HepG2 (cell line): ENCODE results near the gene AFAP1.

ENCODE experiments used
- BHLHE40 ChIP-seq: IDR thresholded peaks from 2 replicates; pipeline ENCODE4 v1.6.1; 2011; ENCODE audit warnings: low read length, improper control_type of control experiment
- HDAC2 ChIP-seq: sonication (generic); formaldehyde crosslinking; IDR thresholded peaks from 2 replicates; pipeline ENCODE4 v1.4.0; 2020; ENCODE audit warnings: missing genetic modification reagents
- NR2C2 ChIP-seq: sonication (generic); formaldehyde crosslinking; IDR thresholded peaks from 2 replicates; pipeline ENCODE4 v1.4.0; 2020; ENCODE audit warnings: missing genetic modification reagents, mild to moderate bottlenecking, moderate library complexity, borderline replicate concordance
- PCBP1 ChIP-seq: fragments of 200-400 bp; formaldehyde crosslinking; IDR thresholded peaks from 2 replicates; pipeline ENCODE4 v1.6.1; 2017; ENCODE audit warnings: mild to moderate bottlenecking, low read depth, low read length, borderline replicate concordance
- RXRA ChIP-seq: sonication (generic); formaldehyde crosslinking; IDR thresholded peaks from 2 replicates; pipeline ENCODE4 v1.5.1; 2020; ENCODE audit warnings: missing genetic modification reagents
- SMC3 ChIP-seq: IDR thresholded peaks from 2 replicates; pipeline ENCODE4 v1.6.1; 2011; ENCODE audit warnings: low read length, improper control_type of control experiment
- ZBTB8A ChIP-seq: sonication (generic); formaldehyde crosslinking; IDR thresholded peaks from 2 replicates; pipeline ENCODE4 v1.4.0; 2020; ENCODE audit warnings: mild to moderate bottlenecking, low read depth, missing genetic modification reagents, borderline replicate concordance
- ZNF430 ChIP-seq: sonication (generic); formaldehyde crosslinking; IDR thresholded peaks from 2 replicates; pipeline ENCODE4 v1.9.0; 2021; ENCODE audit warnings: mild to moderate bottlenecking, missing genetic modification reagents
- ZNF550 ChIP-seq: sonication (generic); formaldehyde crosslinking; IDR thresholded peaks from 2 replicates; pipeline ENCODE4 v1.4.0; 2020; ENCODE audit warnings: mild to moderate bottlenecking, missing genetic modification reagents, borderline replicate concordance
- ZNF558 ChIP-seq: sonication (generic); formaldehyde crosslinking; IDR thresholded peaks from 2 replicates; pipeline ENCODE4 v1.9.0; 2022; ENCODE audit warnings: mild to moderate bottlenecking, missing genetic modification reagents, borderline replicate concordance
- TF ChIP-seq, protein P1 (sequence below): sonication (generic); formaldehyde crosslinking; IDR thresholded peaks from 2 replicates; pipeline ENCODE4 v1.5.0; 2020; ENCODE audit warnings: mild to moderate bottlenecking, missing genetic modification reagents, moderate library complexity
- TF ChIP-seq, protein P2 (sequence below): sonication (generic); formaldehyde crosslinking; IDR thresholded peaks from 2 replicates; pipeline ENCODE4 v1.8.1; 2022; ENCODE audit warnings: mild to moderate bottlenecking, missing genetic modification reagents
- TF ChIP-seq, protein P3 (sequence below): sonication (generic); formaldehyde crosslinking; IDR thresholded peaks from 2 replicates; pipeline ENCODE4 v1.9.0; 2021; ENCODE audit warnings: missing genetic modification reagents, mild to moderate bottlenecking, borderline replicate concordance
- TF ChIP-seq, protein P4 (sequence below): IDR thresholded peaks from 2 replicates; pipeline ENCODE4 v1.6.1; 2016; ENCODE audit warnings: missing biosample characterization, missing genetic modification reagents, low read depth

DNA sequence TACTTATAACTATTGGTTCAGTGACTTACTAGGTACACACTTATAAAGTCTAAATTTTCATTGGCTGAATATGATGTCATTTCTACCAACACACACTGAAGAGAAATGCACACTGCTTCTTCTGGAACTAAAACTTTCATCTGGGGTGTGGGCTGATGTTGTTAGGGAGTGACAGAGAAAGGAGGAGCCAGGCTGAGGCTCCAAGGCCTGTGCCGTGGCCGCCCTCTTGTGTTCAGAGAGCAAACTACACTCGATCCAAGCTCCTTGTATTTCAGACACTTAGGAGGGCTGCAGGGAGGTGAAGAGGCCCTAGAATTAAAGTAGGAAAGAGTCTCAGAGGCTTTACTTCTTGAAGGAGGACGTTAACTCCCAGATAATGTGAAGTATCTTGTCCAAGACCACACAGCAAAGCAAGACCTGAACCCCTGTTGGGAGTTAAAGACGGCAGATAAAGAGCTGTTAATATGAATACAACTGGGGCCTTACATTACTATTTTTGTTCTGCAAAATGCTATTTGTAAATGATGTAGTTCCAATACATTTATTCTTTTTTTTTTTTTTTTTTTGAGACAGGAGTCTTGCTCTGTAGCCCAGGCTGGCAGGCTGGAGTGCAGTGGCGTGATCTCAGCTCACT is 137.5 kb downstream of the AFAP1 start:
- TF ChIP-seq ZNF430 (CRISPR knock-in tag) (no peak), HDAC2 (CRISPR knock-in tag) (no peak), BHLHE40 (no peak), ZNF550 (CRISPR knock-in tag) (no peak), ZBTB8A (CRISPR knock-in tag) (no peak), PCBP1 (no peak), SMC3 (peak; percentile 88), RXRA (CRISPR knock-in tag) (no peak), ZNF558 (CRISPR knock-in tag) (no peak), NR2C2 (CRISPR knock-in tag) (no peak)
- TF ChIP-seq, protein P1, sequence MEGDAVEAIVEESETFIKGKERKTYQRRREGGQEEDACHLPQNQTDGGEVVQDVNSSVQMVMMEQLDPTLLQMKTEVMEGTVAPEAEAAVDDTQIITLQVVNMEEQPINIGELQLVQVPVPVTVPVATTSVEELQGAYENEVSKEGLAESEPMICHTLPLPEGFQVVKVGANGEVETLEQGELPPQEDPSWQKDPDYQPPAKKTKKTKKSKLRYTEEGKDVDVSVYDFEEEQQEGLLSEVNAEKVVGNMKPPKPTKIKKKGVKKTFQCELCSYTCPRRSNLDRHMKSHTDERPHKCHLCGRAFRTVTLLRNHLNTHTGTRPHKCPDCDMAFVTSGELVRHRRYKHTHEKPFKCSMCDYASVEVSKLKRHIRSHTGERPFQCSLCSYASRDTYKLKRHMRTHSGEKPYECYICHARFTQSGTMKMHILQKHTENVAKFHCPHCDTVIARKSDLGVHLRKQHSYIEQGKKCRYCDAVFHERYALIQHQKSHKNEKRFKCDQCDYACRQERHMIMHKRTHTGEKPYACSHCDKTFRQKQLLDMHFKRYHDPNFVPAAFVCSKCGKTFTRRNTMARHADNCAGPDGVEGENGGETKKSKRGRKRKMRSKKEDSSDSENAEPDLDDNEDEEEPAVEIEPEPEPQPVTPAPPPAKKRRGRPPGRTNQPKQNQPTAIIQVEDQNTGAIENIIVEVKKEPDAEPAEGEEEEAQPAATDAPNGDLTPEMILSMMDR (CRISPR knock-in tag) = peak; percentile 90
- TF ChIP-seq, protein P2, sequence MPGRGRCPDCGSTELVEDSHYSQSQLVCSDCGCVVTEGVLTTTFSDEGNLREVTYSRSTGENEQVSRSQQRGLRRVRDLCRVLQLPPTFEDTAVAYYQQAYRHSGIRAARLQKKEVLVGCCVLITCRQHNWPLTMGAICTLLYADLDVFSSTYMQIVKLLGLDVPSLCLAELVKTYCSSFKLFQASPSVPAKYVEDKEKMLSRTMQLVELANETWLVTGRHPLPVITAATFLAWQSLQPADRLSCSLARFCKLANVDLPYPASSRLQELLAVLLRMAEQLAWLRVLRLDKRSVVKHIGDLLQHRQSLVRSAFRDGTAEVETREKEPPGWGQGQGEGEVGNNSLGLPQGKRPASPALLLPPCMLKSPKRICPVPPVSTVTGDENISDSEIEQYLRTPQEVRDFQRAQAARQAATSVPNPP (CRISPR knock-in tag) = no peak
- TF ChIP-seq, protein P3, sequence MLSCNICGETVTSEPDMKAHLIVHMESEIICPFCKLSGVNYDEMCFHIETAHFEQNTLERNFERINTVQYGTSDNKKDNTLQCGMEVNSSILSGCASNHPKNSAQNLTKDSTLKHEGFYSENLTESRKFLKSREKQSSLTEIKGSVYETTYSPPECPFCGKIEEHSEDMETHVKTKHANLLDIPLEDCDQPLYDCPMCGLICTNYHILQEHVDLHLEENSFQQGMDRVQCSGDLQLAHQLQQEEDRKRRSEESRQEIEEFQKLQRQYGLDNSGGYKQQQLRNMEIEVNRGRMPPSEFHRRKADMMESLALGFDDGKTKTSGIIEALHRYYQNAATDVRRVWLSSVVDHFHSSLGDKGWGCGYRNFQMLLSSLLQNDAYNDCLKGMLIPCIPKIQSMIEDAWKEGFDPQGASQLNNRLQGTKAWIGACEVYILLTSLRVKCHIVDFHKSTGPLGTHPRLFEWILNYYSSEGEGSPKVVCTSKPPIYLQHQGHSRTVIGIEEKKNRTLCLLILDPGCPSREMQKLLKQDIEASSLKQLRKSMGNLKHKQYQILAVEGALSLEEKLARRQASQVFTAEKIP (CRISPR knock-in tag) = no peak
- TF ChIP-seq, protein P4, sequence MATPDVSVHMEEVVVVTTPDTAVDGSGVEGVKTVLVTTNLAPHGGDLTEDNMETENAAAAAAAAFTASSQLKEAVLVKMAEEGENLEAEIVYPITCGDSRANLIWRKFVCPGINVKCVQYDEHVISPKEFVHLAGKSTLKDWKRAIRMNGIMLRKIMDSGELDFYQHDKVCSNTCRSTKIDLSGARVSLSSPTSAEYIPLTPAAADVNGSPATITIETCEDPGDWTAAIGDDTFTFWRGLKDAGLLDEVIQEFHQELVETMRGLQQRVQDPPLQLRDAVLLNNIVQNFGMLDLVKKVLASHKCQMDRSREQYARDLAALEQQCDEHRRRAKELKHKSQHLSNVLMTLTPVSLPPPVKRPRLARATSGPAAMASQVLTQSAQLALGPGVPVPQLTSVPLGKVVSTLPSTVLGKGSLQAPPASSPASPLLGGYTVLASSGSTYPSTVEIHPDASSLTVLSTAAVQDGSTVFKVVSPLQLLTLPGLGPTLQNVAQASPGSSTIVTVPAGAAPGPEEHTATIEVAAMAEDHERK (CRISPR knock-in tag) = no peak
